Measurements from ENCODE around the gene KLF4. TPM values are rescaled to one million over a fixed set of nuclear protein-coding genes. Genes with fewer than 3 reads are reported as not detected.
"Not testable (repeated sequence)": the region's sequence is repeated elsewhere in the genome, so short reads cannot be mapped to it uniquely, and the experiment has no call there.

Gene KLF4
- total RNA-seq (2014; rRNA removed; shearing (Covaris generic)) = 2.8 and 3.6 TPM in 2 replicates
- 6.5 and 13.5 TPM in 2 replicates for polyA plus RNA-seq (2015; cell fraction: cytosol; rRNA removed)
- 18.1 and 26.1 TPM in 2 replicates for polyA plus RNA-seq (2015; cell fraction: nucleus; rRNA removed)

DNA sequence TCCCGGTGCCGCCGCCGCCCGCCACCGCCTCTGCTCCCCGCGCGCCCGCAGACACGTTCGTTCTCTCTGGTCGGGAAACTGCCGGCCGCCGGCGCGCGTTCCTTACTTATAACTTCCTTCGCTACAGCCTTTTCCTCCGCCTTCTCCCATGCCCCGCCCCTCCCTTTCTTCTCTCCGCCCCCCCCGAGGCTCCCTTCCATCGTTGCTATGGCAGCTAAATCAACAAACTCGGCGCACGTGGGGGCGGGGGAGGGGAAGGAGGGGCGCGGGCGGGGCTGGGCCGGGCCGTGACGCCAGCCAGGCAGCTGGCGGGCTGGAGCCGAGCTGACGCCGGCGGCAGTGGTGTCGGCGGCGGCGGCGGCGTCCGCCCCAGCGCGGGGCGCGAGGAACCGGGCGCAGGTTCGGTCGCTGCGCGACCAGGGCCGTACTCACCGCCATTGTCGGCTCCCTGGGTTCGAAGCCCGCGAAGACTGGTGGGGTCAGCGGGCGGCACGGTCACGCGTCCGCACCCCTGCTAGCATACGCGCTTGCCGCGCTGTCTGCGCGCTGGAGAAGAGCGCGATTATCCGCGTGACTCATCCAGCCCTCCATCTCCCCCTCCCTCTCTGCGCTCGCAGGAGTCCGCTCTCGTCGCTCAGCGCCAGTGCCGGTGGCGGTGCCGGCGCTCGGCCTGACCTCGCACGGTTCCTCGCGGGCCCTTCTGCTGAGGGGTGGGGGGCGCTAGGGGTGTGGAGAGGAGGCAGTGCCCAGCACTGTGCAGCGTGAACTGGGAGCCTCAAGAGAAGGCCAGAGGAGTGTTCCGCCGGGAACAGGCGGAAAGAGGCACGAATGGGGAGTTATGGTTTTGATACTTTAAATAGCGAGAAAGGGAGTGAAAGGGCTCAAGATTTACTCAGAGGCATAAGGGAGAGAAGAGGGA, at the start of gene KLF4:
Gene KLF4 (minus strand): TSS at position 83 of the 919 bp plus-strand sequence. CDS start 597 bp downstream, outside the sequence.
- peak; percentile 92 for DNase-seq (ENCODE audit: low read depth, low spot score)
- in situ Hi-C loops (cut with HindIII; ENCODE audit: low pct_unique_long_range_greater_than_20kb, low sequenced_read_pairs) = no loop called here

DNA sequence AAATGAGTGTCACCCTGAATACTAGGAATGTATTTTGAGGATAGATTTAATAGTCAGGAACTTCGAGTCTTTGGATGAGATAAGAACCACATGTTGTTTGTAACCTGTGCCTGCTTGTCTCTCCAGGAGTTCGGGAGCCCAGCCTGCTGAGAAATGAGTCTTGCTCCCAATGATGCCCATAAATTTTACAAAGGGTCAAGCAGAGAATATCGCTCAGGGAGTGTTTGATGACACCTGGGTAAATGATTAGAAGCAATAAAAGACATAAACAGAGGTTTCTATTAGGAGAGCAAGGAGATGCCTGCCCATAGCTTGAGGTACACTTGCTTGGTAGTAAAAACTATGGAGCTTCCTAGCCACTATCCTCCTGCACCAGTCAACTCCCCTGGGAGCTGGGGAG, 46.9 kb upstream of the KLF4 start:
- in situ Hi-C loops (cut with HindIII; ENCODE audit: low pct_unique_long_range_greater_than_20kb, low sequenced_read_pairs) = no loop called here
- DNase-seq (ENCODE audit: low read depth, low spot score) = no peak

DNA sequence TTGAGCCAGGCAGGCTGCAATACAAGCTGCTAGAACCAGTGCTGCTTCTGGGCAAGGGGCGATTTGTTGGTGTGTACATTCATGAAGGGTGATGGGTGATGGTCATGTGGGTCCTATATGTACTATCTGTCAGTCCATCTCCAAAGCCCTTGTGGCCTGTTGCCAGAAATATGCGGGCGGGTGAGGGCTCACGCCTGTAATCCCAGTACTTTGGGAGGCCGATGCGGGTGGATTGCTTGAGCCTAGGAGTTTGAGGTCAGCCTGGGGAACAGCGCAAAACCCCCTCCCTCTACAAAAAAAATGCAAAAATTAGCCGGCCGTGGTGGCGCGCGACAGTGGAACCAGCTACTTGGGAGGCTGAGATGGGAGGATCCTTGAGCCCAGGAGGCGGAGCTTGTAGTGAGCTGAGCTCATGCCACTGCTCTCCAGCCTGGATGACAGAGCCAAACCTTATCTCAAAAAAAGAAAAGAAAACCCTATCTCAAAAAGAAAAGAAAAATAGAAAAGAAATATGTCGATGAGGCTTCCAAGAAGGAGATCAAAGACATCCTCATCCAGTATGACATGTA, 45.0 kb upstream of the KLF4 start:
- DNase-seq (ENCODE audit: low read depth, low spot score) = no peak
- in situ Hi-C loops (cut with HindIII; ENCODE audit: low pct_unique_long_range_greater_than_20kb, low sequenced_read_pairs) = no loop called here

DNA sequence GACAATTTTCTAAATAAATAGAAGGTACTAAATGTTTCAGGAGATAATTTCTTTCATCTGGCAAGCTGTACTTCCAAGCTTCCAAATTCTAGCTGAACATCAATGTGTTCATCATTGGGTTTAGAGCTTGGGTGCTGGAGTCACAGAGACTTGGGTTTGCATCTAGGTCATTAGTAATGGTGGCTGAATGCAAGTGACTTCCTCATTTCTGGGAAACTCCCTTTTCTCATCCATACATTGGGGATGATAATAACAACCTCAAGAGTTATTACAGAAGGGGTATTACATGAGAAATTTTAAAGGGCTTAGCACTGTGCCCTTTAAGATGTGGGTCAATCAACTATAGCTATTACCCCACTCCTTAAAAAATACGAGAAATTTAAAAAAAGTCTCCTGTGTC, 41.1 kb upstream of the KLF4 start:
- in situ Hi-C loops (cut with HindIII; ENCODE audit: low pct_unique_long_range_greater_than_20kb, low sequenced_read_pairs) = no loop called here
- DNase-seq (ENCODE audit: low read depth, low spot score) = no peak

DNA sequence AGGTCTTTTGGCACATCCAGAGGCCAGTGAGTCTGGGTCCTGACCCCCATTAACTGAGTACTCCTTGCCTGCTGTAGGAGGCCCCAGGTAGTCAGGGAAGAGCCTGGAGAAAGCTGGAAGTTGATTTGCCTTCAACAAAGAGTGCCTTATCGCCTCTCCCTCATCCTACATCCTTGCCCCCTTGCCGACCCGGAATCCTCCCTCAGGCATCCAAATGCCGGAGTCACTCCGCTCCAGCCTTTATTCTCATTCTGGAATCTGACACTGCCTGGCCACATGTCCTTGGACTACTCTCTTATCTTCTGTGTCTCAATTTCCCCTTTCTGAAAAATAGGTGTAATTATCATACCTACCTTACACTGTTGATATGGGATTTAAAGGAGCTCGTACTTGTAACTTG, 39.1 kb upstream of the KLF4 start:
- in situ Hi-C loops (cut with HindIII; ENCODE audit: low pct_unique_long_range_greater_than_20kb, low sequenced_read_pairs) = no loop called here
- no peak for DNase-seq (ENCODE audit: low read depth, low spot score)

DNA sequence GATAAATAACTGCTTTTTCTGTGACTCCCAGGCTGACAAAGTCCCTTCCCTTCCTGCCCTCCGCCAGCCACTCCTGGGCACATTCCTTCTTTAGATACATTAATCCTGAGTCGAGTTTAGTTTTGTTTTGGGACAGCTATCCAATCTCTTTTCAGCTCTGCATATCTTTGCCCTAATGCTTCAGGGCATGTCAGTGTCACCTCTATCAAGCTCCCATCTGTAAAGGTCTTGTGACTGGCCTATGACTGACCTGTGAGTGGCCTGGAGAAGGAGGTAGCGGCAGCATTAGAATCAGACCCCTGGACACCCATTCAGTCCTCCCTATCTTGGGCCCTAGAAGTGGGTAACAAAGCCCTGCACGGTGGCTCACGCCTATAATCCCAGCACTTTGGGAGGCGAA, 34.0 kb upstream of the KLF4 start:
- no peak for DNase-seq (ENCODE audit: low read depth, low spot score)
- in situ Hi-C loops (cut with HindIII; ENCODE audit: low pct_unique_long_range_greater_than_20kb, low sequenced_read_pairs) = no loop called here

DNA sequence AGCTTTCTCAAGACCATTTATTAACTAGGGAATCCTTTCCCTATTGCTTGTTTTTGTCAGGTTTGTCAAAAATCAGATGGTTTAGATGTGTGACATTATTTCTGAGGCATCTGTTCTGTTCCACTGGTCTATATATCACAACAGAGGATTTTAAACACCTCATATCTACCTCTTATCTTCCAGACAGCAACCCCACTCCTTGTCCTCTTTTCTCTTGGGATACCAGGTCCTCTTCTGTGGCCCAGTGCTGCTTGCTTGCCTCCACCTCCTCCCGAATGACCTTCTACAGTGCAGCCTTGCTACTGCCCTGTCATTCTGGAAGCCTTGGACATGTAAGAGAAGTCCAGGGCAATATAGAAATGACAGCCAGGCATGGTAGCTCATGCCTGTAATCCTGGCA, 30.6 kb upstream of the KLF4 start:
- in situ Hi-C loops (cut with HindIII; ENCODE audit: low pct_unique_long_range_greater_than_20kb, low sequenced_read_pairs) = no loop called here
- no peak for DNase-seq (ENCODE audit: low read depth, low spot score)

DNA sequence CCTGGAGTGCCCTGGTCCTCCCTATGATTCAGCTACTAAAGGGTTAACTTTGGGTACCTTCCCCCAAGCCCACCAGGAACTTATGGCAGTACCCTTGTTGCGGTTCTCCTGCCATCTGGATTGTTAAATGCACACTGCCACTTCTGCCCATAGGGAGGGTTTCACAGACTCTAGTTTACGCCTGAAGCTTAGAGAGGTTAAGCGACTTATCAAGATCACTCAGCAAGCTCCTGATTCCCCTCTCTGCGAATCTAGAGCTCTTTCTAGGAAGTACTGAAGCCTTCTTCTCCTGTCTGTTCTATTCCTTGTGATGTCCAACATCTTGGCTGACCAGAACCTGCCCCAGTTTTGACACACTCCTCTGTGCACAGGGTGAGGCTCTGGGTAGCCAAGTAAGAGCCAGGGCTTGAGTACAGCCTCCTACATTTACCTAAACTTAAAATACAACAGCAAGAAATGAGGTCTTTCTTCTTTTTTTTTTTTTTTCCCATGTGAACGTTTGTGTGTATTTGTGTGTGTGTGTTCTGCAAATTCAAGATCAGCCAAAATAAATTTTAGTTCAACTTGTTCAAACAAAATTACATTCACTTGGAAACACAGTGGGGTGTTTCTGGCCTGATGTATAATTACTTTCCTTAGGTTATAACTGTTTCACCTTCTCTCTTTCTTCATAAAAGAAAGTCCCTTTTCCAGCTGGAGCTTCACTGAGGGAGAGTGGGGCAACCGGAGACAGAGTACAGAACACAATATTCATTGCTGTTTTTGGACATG, 28.7 kb upstream of the KLF4 start:
- DNase-seq (ENCODE audit: low read depth, low spot score) = no peak
- in situ Hi-C loops (cut with HindIII; ENCODE audit: low pct_unique_long_range_greater_than_20kb, low sequenced_read_pairs) = no loop called here

DNA sequence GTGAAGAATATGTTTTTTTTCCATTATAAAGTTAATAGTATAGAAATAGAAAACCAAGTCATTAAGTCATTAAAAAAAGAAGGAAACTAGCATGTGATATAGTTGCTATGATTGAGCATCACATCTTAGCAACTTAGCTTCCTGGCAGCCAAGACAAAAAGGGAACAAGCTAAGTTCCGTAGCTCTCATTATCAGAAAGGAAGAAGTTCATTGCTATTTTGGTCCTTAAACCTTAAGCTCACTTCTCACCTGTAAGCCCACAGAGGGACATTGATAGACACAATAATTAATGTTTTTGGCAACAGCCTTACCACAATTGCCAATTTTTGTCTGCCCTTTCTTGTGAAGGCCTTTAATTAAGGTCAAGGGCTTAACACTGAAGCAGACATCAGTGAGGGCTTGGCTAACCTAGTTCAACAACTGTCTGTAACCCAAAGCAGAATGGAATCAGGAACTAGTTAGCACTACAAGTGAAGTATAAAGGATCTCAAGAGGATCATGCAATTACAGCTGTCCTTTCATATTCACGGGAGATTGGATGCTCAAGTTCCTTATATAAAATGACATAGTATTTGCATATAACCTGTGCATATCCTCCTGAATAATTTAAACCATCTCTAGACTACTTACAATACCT, 24.0 kb upstream of the KLF4 start:
- no peak for DNase-seq (ENCODE audit: low read depth, low spot score)
- in situ Hi-C loops (cut with HindIII; ENCODE audit: low pct_unique_long_range_greater_than_20kb, low sequenced_read_pairs) = no loop called here

DNA sequence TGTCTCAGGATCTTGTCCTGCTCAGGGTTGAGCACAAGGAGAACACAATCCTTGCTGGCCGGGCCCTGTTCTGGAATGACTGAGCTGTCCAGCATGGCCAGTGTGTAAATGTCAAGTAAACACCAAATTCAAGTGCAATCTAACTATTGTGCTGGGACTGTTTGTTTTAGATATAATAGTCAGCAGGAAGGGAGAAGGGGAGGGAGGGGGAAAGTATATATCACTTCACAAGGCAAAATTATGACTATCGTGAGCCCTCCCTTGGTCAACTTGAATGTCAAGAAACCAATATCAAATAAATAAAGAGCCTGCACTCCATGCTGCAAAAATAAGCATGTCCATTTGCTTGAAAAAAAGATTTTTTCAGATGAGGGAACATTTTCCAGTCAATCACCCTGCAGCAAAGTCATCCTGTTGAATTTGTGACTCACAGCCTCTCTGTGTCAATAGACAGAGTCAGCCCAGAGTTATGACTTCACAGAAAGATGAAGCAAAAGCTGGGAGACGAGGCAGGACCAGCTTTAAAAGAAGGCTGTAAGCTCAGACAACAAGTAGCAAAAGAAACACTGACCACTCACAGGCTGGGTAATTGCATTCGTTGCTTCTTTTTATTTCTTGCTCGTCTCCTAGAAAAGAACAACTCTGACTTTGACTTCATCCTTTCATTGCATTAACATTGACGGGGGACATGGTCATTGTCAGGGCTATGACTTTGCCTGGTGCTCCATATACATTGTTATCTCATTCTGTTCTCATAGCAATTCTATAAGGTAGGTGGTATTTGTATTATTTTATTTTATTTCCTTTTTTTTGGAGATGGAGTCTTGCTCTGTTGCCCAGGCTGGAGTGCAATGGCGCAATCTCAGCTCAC, 15.3 kb upstream of the KLF4 start:
- in situ Hi-C loops (cut with HindIII; ENCODE audit: low pct_unique_long_range_greater_than_20kb, low sequenced_read_pairs) = no loop called here
- peak; percentile 28 for DNase-seq (ENCODE audit: low read depth, low spot score)

DNA sequence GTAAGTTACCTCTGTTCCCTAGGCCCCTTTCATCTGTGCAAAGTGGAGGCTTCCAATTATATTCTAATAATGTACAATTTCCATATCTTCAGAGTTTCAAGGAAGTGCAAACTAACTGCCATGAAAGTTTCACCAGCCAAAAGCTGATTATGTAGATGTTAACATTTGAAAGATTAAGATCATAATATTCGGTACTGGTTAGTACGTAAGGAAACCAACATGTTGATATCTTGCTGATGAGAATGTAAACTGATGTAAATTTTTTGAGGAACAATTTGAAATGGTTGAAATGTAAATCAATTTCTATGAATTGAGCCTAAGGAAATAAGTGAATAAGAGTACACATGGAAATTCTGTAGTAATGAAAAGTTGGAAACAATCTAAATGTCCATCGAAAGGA, 12.9 kb upstream of the KLF4 start:
- DNase-seq (ENCODE audit: low read depth, low spot score) = no peak
- in situ Hi-C loops (cut with HindIII; ENCODE audit: low pct_unique_long_range_greater_than_20kb, low sequenced_read_pairs) = no loop called here

DNA sequence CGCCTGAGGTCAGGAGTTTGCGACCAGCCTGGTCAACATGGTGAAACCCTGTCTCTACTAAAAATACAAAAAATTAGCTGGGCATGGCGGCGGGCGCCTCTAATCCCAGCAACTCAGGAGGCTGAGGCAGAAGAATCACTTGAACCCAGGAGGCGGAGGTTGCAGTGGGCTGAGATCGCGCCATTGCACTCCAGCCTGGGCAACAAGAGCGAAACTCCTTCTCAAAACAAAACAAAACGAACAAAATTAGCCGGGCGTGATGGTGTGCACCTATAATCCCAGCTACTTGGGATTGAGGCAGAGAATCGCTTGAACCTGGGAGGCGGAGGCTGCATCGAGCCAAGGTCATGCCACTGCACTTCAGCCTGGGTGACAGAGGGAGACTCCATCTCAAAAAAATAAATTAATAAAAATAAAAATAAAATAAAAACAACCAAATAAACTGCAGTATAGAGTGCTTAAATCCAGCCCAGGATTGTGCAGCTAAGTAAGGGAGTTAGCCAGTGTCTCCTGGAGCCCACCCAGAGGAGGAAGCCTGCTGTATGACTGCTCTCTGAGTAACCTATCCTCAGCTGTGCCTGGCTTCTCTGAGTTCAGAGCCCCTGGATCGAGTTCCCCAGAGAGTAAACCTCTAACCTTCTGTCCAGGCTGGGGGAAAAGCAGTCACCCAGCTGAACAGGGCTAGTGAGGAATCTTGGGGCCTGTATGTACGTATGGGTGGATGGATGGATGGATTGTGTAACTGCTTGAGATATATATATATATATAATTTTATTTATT, 11.0 kb upstream of the KLF4 start:
- in situ Hi-C loops (cut with HindIII; ENCODE audit: low pct_unique_long_range_greater_than_20kb, low sequenced_read_pairs); DNase-seq (ENCODE audit: low read depth, low spot score): not testable (repeated sequence)

DNA sequence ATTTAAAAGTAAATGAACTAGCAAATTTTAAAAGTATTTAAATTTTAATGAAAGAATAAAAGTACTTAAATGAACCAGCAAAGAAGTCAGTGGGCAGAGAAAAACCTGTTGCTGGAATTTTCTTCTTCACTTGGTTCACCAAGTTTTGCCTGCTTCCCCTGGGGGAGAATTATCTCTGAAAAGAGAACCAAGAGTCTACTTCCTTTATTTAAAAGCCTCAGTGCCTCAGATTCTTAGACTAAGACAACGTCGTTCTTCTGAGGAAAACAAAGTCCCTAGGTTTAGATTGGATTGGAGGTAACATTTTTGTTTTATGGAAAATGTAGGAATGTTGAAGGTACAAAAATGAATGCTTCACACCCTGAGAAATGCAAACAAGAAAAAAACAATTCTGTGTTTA, 7.4 kb upstream of the KLF4 start:
- no peak for DNase-seq (ENCODE audit: low read depth, low spot score)
- in situ Hi-C loops (cut with HindIII; ENCODE audit: low pct_unique_long_range_greater_than_20kb, low sequenced_read_pairs) = no loop called here

DNA sequence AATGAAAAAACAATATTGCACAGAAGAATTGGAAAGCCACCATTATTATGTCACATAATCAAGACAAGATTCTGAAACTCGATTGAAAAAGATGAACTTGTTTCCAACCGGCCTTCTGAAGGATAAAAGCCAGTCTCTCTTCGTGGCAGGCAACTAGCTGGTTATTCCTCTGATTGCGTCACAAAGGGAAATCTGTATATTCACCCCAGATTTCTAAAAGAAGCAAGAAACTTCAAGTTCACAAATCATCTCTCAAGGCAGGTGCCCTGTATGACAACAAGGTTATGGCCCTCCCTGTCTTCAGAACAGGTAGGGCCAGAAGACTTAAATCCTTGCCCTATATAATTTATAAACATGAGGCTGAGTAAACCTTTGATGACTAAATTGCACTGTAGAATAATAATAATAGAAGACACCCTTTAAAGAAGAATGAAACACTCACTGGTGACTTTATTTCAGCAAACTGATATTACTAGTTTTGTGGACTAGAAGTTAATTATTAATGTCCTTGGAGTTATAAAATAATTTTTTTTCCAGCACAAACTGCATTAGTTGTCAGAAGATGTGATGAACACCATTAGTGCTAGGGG, 2.9 kb upstream of the KLF4 start:
- DNase-seq (ENCODE audit: low read depth, low spot score) = no peak
- in situ Hi-C loops (cut with HindIII; ENCODE audit: low pct_unique_long_range_greater_than_20kb, low sequenced_read_pairs) = no loop called here

DNA sequence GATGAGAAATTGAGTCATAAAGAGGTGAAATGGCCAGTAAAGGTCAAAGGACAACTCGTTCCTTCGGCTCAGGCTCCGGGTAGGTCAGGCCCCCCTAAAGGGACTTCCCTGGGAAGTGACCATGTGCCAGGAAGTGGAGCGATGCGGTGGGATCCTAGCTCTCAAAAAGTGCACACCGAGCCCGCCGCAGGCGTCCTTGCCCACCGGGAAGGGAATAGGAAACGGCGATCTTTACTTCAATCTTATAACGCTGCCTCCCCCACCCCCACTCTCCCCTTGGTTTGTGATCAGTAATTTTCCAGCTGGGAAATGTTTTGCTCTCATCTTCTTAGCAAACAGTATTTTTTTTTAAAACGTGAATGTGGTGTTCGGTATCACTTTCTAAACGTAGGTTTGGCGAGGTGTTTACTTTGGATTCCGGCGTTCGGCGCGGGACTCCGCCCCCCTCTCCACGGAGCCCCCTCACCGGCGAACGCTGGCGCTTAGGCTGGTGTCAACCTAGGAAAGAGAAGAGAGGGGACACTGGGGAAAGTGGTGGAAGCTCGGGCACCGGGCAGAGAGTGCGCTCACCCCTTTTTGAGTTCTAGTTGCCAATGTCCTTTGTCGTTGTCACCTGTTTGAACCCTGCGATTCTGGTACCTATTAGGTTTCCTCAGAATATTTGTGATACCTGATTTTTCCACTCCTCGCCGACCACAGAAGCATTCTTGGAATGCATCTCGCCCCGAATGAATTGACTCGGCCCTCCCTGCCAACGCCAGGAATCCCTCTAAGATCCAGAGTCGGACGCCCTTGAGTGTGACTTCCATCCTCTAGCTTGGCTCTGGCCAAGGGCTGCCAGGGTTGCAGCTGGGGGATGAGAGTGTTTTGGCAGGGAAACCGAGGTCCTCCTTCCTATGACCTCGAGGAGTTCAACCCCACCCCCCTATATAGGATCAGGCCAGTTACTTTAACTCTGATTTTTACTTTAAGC, 1.8 kb upstream of the KLF4 start:
- DNase-seq (ENCODE audit: low read depth, low spot score) = no peak

More for the DNA sequence above, 1.8 kb upstream of the KLF4 start:
- in situ Hi-C loops (cut with HindIII; ENCODE audit: low pct_unique_long_range_greater_than_20kb, low sequenced_read_pairs) = no loop called here
